ENCODE results near the gene HOMER1.

GRCh38 chr5:79357398-79357797, 156.5 kb downstream of the HOMER1 start:
- TF ChIP-seq CTCF (conservative IDR thresholded peaks at IDR 0.05; ENCODE audit: low read length) (no peak), EZH2phosphoT487 (IDR thresholded peaks at IDR 0.05; ENCODE audit: borderline replicate concordance, low read depth, low read length) (no peak)

All from OCI-LY7 (cell line).